ENCODE measurements around the gene GCH1. TPM values are rescaled to one million over a fixed set of nuclear protein-coding genes. Genes with fewer than 3 reads are reported as not detected.

GCH1 gene
- total RNA-seq, 4 donors from 2014 or later: 6.9 to 13.2 (median 8.1) TPM

DNA sequence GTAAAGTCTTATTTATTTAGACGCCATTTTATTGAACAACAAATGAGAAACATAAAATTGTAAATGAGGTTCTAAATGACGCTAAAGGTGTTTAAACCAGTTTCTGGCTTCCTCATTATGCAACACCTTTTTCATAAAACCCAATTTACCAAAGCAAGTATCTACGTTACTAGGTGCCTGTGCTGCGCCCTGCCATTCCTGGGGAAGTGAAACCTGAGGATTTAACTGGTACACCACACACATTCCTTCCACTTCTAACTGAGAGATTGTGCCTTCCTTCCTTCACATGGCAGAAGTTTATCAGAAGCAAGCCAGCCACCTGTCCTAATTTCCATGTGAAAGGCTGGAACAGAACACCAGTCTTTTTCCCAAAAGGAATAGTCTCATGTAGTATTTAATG, 40.3 kb upstream of the GCH1 start:
- DNase-seq (ENCODE audit: low spot score in 2 of 2): no peak
- no peaks in the 10 kb centered on the region for H3K4me1 ChIP-seq
- H3K9me3 ChIP-seq: no peaks in the 10 kb centered on the region
- peaks cover 0 to 15% (median 0%) of the 10 kb centered on the region in 3 donors for H3K36me3 ChIP-seq
- WGBS, 2 donors: 77 to 86% methylated on average over 4 of the region's 4 CpGs
- no peaks in the 10 kb centered on the region for H3K27me3 ChIP-seq
- H3K4me3 ChIP-seq: no peak overlapping the region
- H3K27ac ChIP-seq: no peak overlapping the region
- no peak for TF ChIP-seq EP300 (IDR thresholded peaks at IDR 0.05)
- TF ChIP-seq, protein P1, sequence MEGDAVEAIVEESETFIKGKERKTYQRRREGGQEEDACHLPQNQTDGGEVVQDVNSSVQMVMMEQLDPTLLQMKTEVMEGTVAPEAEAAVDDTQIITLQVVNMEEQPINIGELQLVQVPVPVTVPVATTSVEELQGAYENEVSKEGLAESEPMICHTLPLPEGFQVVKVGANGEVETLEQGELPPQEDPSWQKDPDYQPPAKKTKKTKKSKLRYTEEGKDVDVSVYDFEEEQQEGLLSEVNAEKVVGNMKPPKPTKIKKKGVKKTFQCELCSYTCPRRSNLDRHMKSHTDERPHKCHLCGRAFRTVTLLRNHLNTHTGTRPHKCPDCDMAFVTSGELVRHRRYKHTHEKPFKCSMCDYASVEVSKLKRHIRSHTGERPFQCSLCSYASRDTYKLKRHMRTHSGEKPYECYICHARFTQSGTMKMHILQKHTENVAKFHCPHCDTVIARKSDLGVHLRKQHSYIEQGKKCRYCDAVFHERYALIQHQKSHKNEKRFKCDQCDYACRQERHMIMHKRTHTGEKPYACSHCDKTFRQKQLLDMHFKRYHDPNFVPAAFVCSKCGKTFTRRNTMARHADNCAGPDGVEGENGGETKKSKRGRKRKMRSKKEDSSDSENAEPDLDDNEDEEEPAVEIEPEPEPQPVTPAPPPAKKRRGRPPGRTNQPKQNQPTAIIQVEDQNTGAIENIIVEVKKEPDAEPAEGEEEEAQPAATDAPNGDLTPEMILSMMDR (IDR thresholded peaks at IDR 0.05): no peak
- TF ChIP-seq POLR2A (IDR thresholded peaks at IDR 0.05): no peak

DNA sequence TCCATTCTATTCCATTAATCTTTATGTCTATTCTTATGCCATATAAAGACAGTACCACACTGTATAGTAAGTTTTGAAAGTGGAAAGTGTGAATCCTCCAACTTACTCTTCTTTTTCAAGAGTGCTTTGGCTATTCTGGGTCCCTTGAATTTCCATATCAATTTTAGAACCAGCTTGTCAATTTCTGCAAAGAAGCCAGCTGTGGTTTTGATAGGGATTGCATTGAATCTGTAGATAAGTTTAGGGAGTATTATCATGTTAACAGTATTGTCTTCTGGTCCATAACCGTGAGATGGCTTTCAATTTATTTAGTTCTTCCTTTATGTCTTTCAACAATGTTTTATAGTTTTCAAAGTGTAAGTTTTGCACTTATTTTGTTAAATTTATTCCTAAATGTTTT, 34.2 kb upstream of the GCH1 start:
- no peaks in the 10 kb centered on the region for H3K27me3 ChIP-seq

DNA sequence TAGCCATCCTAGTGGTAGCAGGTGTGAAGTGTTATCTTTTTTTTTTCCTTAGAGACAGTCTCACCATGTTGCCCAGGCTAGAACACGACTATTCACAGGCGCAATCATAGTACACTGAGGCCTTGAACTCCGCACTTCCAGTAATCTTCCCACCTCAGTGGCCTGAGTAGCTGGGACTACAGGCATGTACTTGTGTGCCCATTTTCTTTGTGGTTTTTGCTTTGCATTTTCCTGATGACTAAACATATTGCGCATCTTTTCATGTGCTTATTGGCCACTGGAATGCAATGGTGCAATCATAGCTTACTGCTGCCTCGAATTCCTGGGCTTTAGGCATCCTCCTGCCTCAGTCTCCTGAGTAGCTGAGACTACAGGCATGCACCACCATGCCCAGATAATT, 33.3 kb upstream of the GCH1 start:
- peaks cover 0 to 5% (median 0%) of the 10 kb centered on the region in 3 donors for H3K36me3 ChIP-seq
- WGBS, 2 donors: 97 to 99% methylated on average over 5 of the region's 5 CpGs
- H3K27ac ChIP-seq: no peak overlapping the region

More for the DNA sequence above, 34.2 kb upstream of the GCH1 start:
- H3K9me3 ChIP-seq: no peaks in the 10 kb centered on the region
- no peak overlapping the region for H3K27ac ChIP-seq
- WGBS, 2 donors: 95 to 97% methylated on average over 1 of the region's 1 CpG
- no peak for DNase-seq (ENCODE audit: low spot score in 2 of 2)
- H3K4me1 ChIP-seq: no peaks in the 10 kb centered on the region
- H3K4me3 ChIP-seq: no peak overlapping the region
- H3K36me3 ChIP-seq: peaks cover 0 to 5% (median 0%) of the 10 kb centered on the region in 3 donors
- TF ChIP-seq EP300 (IDR thresholded peaks at IDR 0.05): no peak
- TF ChIP-seq, protein P1 (IDR thresholded peaks at IDR 0.05): no peak
- TF ChIP-seq POLR2A (IDR thresholded peaks at IDR 0.05): no peak

DNA sequence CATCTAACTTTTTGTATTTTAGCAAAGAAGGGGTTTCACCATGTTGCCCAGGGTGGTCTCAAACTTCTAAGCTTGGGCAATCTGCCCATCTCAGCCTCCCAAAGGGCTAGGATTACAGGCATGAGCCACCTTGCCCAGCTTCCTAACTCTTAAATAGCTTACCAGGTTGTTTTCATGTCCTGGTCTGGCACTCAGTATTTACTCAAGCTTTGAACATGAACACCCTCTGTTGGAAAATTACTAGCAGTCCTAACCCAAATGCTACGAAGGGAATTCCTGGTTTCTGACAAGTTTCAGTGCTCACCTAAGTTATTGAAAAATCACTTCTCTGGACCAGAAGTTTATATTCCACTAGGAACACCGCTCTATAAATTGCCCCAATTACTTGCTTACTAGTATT, 32.5 kb upstream of the GCH1 start:
- Histone ChIP-seq H3K9me3 (no peaks in the 10 kb centered on the region), H3K36me3 (peaks cover 0 to under 1% (median 0%) of the 10 kb centered on the region in 3 donors), H3K4me1 (no peaks in the 10 kb centered on the region), H3K4me3 (no peak overlapping the region), H3K27ac (no peak overlapping the region), H3K27me3 (no peaks in the 10 kb centered on the region)
- WGBS, 2 donors: 50% methylated on average over 2 of the region's 2 CpGs
- TF ChIP-seq EP300 (IDR thresholded peaks at IDR 0.05) (no peak), POLR2A (IDR thresholded peaks at IDR 0.05) (no peak)
- TF ChIP-seq, protein P1 (IDR thresholded peaks at IDR 0.05): no peak
- DNase-seq (ENCODE audit: low spot score in 2 of 2): no peak

More for the DNA sequence above, 33.3 kb upstream of the GCH1 start:
- Histone ChIP-seq H3K9me3 (no peaks in the 10 kb centered on the region), H3K4me1 (no peaks in the 10 kb centered on the region), H3K27me3 (no peaks in the 10 kb centered on the region), H3K4me3 (no peak overlapping the region)
- no peak for DNase-seq (ENCODE audit: low spot score in 2 of 2)
- TF ChIP-seq POLR2A (IDR thresholded peaks at IDR 0.05): no peak
- TF ChIP-seq, protein P1 (IDR thresholded peaks at IDR 0.05): no peak
- no peak for TF ChIP-seq EP300 (IDR thresholded peaks at IDR 0.05)

DNA sequence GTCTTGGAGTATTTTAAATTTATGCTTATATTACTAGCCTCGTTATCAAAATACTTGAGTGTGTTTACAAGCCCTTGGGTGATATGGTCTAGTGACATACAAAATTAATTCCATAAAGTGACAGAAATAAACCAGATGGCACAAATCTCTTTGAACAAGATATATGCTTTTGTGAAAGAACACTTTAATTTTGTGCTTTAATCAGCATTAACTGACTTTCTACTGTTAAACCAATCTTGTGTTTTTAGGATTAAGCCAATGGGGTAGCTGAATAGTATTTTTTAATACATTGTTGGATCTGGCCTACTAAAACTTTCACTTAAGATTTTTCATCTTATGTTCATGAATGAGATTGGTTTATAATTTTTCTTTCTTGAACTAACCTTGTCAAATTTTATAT, 30.4 kb upstream of the GCH1 start:
- Histone ChIP-seq H3K36me3 (no peaks in the 10 kb centered on the region), H3K4me1 (no peaks in the 10 kb centered on the region), H3K4me3 (no peak overlapping the region), H3K9me3 (no peaks in the 10 kb centered on the region), H3K27ac (no peak overlapping the region), H3K27me3 (no peaks in the 10 kb centered on the region)
- DNase-seq (ENCODE audit: low spot score in 2 of 2): no peak
- TF ChIP-seq, protein P1 (IDR thresholded peaks at IDR 0.05): no peak
- TF ChIP-seq EP300 (IDR thresholded peaks at IDR 0.05) (no peak), POLR2A (IDR thresholded peaks at IDR 0.05) (no peak)
- WGBS, 2 donors: 84 to 89% methylated on average over 1 of the region's 1 CpG

Measured in tibial nerve (tissue), 4 donors.